Stimulated activated CD4-positive, alpha-beta T cell treated with anti-CD3 and anti-CD28 coated beads, Interleukin-15, amount 100 ng/mL, for 48 hours (primary cell): ENCODE measurements around the gene CYB5R4.
"Not testable (repeated sequence)": the region's sequence is repeated elsewhere in the genome, so short reads cannot be mapped to it uniquely, and the experiment has no call there.

Experiments
- DNase-seq, 2 donors: peaks; one replicate each; pipeline ENCODE4 v3.0.0-alpha.2; 2020; ENCODE audit warnings: low read depth in 2 of 2

Gene CYB5R4

DNA sequence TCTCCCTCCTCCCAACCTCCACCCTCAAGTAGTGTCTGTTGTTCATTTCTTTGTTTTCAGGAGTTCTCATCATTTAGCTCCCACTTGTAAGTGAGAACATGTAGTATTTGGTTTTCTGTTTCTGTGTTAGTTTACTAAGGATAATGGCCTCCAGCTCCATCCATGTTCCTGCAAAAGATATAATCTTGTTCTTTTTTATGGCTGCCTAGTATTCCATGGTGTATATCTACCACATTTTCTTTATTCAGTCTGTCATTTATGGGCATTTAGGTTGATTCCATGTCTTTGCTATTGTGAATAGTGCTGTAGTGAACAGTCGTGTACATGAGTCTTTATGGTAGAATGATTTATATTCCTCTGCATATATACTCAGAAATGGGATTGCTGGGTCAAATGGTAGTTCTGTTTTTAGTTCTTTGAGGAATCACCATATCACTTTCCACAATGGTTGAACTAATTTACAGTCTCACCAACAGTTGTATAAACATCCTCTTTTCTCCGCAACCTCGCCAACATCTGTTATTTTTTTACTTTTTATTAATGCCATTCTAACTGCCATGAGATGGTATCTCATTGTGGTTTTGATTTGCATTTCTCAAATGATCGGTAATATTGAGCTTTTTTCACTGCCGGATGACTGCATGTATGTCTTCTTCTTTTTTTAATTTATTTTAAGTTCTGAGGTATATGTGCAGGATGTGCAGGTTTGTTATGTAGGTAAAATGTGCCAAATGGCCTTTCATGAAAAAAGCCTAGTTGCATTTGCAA is 48.3 kb downstream of the CYB5R4 start:
- not testable (repeated sequence) for DNase-seq

DNA sequence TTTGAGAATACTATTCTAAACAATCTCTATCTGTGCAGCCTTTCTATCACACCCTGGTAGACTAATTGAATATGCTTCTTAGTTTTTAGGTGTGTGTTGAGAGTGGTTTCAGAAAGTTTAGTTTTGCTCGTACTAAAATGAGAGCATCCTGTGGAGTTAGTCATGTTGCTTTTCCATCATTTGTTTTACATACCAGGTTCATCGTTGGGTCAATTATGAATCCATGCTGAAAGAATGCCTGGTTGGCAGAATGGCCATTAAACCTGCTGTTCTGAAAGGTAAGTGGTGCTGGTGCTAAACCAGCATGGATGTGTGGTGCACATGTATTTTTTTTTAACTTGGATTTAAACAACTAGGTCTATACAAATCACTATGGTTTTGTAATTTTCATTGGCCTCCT is 49.3 kb downstream of the CYB5R4 start:
- DNase-seq = no peak

DNA sequence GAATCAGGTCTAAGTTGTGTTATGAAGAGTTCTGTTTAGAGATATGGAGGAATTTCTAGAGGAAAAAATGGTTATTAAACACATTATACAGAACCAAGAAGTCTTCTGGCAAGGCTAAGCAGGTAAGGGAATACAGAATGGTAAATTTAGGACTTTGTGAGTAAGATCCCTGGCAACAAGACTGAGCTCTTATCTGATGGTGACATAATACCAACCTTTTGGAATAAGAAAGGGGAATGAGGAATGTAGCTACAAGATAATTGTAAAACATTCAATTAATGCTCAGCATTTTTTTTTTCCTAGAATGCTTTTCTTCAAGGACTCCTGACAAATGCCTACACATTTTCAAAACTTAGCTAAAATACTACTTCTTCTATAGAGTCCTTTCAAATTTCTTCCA is 51.8 kb downstream of the CYB5R4 start:
- no peak for DNase-seq

DNA sequence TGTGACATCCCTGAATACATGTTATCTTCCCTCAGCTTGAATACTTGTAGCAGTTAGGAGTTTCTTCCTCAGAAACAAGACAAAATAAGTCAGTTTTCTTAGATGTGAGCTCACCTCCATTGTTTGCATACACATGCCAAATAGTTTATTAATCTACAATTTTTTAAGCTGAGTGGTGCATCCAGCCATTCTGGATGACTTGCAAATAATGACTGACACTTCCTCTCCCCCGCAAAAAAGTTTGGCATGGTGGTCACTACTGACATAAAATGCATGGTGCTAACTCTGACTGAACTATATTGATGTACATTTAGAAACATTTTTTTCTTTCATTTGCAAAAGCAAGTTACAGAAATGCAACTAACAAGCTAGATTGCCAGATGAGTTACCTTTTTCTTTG is 55.5 kb downstream of the CYB5R4 start:
- no peak for DNase-seq

DNA sequence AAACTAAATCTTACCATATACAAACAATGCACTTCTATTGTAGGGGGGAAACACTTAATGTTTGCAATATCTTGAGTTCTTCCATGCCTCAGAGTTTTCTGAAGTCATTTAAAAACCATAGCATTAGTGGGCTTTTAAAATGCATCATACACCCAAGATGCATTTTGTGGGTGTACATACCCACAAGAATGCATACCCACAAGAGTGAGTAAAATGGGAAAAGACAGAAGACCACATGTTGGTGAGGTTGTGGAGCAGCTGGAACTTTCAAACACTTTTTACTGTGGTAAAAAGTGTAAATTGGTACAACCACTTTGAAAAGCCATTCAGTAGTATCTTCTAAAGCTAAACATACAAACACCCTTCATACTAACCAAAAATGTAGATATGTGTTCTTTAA is 57.5 kb downstream of the CYB5R4 start:
- DNase-seq = no peak

DNA sequence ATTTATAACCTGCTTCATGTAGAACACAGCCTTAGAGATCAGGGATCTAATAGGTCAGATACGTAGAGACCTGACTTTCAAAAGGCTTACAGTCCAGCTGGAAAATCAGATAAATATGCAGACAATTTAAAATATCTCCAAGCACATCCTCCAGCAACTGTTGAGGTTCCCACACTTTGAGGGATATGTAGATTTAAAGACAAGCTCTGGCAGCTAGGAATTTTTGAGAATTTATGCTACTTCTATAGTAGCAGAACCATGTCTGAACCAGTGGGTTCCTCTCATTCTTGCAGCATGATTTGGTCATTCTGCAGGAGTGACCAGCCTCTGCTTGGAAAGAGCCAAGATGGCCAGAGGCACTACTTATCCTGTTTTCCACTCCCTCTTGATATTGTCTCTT is 60.5 kb downstream of the CYB5R4 start:
- DNase-seq = no peak

DNA sequence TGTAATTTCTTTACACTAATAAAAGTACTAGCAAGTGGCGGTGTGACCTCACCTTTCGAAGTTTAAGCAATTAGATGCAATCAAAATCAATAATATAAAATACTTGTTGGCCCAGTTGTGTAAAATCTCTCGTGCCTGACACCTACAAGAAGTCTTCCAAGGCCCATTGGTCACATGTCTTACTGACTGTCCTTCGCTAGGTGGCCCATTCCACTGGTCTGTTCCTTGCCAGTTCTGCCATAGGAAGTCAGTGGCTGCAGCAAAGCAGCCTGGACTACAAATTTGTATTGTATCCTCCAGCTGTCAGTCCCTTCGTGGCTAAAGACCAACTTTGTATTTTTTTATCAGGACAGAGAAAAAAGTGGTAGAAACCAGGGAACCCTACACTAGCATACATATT is 61.8 kb downstream of the CYB5R4 start:
- DNase-seq = no peak

DNA sequence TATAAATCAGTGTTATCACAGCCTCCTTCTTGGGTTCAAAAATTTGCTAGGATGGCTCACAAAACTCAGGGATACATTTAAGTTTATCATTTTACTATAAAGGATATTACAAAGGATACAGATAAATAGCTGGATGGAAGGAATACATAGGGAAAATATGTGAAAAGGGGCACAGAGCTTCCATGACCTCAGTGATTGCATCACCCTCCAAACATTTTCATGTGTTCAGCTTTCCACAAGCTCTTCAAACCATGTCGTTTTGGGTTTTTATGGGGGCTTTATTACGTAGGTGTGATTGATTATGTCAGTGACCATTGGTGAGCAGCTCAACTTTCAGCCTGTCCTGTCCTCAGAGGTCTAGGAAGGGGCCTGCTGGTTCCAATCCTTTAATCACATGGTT is 68.0 kb downstream of the CYB5R4 start:
- no peak for DNase-seq

DNA sequence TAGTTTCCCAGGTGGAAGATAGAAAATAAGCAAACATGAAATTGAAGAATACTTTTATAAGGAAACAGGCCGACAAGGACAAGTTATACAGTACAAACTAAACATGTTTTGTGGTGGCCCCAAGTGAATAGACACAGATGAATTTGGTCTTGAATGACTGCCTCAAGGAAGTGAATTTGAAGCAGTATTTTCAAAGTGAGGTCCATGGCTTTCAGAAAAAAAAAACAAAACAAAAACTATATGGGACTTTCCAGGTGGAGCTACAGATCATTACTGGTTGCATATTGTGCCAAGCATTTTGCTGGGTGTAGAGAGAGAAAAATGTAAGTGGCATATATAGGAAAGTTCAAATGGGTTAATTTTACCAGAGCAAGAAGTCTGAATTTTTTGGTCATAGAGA is 68.8 kb downstream of the CYB5R4 start:
- DNase-seq = no peak

DNA sequence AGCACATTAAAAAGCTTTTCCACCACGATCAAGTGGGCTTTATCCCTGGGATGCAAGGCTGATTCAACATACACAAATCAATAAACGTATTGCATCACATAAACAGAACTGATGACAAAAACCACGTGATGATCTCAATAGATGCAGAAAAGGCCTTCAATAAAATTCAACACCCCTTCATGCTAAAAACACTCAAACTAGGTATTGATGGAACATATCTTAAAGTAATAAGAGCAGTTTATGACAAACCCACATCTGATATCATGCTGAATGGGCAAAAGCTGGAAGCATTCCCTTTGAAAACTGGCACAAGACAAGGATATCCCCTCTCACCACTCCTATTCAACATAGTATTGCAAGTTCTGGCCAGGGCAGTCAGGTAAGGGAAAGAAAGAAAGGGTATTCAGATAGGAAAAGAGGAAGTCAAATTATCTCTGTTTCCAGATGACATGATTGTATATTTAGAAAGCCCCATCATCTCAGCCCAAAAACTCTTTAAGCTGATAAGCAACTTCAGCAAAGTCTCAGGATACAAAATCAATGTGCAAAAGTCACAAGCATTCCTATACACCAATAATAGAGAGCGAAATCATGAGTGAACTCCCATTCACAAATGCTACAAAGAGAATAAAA is 86.8 kb downstream of the CYB5R4 start:
- not testable (repeated sequence) for DNase-seq

DNA sequence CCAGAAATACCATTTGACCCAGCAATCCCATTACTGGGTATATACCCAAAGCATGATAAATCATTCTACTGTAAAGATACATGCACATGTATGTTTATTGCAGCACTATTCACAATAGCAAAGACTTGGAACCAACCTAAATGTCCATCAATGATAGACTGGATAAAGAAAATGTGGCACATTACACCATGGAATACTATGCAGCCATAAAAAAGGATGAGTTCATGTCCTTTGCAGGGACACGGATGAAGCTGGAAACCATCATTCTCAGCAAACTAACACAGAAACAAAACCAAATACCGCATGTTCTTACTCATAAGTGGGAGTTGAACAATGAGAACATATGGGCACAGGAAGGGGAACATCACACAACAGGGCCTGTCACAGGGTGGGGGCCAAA is 88.5 kb downstream of the CYB5R4 start:
- not testable (repeated sequence) for DNase-seq

DNA sequence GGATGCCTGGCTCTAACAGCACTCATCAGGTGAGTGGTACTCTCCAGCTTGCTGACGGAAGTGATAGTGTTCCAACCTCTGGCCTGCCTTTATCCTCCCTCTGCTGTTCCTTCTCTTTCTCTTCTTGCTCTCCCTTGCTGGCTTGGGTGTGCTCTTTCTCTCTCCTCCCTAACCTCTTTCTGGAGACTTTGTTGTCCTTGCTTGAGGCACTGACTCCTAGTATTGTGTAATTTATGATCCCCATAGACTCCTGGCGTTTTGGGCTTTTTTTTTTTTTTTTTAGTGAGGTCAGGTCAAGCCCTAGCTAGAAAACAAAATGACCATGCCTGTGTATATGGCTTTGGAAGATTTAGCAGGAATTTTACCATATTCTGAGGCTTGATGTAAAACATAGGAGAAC is 89.4 kb downstream of the CYB5R4 start:
- DNase-seq = no peak

DNA sequence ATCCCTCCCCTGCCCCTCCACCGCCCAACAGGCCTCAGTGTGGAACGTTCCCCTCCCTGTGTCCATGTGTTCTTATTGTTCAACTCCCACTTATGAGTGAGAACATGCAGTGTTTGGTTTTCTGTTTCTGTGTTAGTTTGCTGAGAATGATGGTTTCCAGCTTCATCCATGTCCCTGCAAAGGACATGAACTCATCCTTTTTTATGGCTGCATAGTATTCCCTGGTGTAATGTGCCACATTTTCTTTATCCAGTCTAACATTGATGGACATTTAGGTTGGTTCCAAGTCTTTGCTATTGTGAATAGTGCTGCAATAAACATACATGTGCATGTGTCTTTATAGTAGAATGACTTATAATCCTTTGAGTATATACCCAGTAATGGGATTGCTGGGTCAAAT is 91.9 kb downstream of the CYB5R4 start:
- DNase-seq = not testable (repeated sequence)

DNA sequence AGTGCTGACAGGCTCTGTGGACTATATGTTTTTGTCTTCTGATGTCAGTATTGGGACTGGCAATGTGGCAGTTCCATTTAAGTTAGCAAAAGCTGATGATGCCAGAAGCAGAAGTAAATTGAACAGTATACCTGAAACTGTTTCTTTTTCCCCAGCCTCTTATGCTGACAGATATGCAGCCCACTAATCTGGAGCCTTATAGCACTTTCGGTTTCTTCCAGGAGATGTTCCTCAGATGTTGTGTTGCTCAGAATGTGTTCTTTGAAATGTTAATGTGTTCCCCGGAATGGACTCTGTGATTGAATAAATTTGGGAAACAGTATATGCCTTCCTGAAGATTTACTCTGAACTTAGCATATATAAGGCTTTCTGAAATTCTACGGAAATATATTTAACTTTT is 93.3 kb downstream of the CYB5R4 start:
- no peak for DNase-seq

DNA sequence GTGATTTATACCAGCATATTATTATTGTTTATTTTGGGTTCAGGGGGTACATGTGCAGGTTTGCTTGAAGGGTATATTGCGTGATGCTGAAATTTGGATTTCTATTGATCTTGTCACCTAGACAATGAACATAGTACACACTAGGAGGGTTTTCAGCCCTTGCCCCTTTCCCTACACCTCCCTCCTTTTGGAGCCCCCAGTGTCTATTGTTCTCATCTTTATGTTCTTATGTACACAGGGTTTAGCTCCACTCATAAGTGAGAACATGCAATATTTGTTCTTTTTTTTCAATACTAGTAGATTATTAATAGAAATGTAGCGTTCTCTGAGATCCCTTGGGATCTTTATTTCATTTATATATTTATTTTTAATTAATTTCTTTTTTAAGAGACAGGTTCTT is 94.9 kb downstream of the CYB5R4 start:
- DNase-seq = no peak

DNA sequence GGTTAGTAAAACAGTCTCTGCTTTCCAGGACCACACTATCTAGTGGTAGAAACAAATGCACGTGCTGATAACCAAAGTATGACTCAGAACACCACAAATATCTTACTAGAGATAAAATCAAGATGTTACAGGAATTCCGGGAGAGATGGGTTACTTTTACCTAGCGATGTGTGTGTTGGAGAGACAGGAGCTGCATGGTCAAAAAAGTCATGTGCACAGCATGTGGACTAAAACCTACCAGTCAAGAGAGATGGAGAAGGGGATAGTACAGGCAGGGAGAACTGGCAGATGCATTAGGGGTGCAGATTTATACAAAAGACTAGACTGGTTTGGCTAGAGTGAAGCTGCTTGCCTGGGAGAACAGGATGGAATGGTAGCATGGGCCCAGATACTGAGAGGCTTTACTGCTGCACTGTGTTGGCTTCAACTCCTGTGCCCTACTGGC is 98.8 kb downstream of the CYB5R4 start:
- DNase-seq = no peak

DNA sequence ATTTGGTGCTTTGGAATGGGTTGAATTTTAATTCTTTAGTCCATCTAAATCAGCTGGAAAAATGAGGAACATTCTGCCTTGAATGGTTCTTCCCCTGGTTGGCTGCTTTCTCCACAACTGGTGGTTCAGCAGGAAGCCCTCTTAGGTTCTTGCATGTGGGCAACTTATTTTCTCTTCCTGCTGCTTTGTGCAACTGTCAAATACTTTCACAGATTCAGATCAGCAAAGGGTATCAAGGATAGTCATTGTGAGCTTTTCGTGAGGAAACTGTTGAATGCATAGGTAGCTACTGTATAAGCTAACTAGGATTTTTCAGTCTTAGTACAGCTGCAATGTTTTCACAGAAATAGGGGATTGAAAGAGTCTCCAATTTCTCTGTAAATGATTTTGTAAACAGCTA is 101.2 kb downstream of the CYB5R4 start:
- DNase-seq = no peak

DNA sequence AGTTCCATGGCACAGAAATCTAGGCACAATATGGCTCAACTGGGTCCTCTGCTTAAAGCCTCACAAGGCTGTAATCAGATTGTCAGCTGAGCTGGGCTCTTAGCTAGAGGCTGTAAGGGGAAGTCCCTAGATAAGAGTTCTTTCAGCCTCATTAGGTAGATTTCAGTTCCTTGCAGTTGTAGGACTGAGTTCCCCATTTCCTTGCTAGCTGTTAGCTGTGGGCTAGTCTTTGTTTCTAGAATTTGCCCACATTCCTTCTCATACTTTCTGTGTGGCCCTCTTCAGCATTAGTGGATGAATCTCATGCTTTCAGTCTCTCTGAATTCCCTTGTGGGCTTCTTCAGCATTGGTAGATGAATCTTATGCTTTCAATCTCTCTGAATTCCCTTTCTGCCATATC is 103.1 kb downstream of the CYB5R4 start:
- DNase-seq = no peak

DNA sequence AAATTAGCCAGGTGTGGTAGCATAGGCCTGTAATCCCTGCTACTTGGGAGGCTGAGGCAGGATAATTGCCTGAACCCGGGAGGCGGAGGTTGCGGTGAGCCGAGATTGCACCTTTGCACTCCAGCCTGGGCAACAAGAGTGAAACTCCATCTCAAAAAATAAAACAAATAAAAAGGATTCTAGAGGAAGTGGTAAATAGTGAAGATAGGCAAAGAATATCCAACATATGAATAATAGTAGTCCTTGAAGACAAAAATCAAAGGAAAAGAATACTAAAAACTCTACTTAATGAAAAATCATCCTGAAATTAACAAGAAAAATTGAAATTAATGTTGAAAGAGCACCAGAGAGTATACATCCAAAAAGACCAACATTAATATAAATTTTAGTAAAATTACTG is 107.0 kb downstream of the CYB5R4 start:
- DNase-seq = no peak

DNA sequence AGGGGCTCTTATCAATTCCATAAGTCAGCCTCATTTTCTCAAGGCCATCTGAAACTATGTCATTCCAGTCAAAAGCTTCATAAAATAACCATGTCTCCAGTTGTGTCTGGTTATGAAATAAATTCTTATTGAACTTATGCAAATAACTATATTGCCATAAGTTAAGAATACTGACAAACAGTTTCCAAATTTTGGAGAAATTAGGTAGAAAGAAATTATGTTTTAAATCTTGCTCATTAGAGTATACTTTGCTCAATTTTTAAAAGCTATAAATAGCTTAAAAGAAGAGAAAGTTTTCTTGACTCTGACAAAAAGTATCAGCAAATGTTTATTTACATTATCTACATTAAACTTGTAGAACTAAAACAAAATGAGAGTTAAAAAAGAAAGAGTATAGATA is 111.1 kb downstream of the CYB5R4 start:
- no peak for DNase-seq

DNA sequence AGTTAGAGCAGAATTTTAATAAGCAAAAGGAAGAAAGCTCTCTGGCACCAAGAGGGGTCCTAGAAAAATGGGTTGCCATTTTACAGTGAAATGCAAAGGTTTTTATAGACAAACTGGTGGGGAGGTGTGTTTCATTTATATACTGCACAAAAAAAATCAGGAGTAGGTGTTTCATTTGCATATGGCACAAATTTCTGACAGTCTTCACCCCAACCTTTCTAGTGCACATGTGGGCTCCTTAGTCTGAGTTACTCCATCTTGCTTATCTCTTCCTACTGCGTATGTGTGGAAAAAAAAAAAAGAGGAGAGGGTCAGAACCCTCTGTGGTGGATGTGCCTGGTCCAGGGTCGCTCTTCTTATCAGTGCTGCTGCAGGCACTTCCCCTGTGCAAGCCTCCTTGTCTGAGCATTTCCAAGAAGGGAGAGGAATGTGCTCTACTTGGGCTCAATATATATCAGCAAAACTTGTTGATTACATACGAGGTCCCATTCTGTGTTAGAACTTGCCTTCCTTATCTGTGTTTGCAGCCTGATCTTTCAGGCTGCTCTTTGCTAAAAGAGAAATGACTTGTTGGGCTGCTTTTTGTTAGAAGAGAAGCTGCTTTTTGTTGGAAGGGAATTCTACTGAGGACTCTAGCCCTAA is 115.0 kb downstream of the CYB5R4 start:
- no peak for DNase-seq

DNA sequence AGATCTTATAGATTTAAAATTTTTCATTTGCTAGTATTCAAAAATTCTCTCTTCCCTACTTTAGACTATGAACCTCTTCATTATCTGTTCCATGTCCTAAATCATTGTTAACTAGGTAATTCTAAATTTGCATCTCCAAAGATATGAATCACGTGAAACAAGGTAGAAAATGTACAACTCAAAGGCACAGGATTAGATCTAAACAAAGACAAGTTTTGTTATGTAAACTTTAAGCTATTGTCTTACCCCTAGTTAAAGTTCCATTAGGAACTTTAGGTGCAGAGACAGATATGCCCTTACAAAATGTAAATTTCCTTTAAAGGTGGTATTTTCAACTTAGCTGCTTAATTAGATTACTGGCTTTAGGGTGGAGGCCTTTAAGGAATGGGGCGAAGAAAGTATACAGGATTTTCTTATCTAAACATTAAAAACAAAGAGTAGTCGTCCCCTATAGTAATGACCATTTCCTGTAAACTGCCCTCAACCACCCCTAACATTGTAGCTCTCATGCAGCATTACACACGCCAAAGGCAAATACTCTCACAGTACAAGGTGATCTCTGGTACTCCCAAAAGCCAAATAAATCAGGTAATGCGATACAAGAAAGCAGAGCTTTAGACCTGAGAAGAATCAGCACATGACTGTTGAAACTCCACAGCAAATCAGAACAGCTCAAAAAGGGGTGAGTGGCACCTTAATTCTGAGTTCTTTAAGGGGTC is 116.7 kb downstream of the CYB5R4 start:
- no peak for DNase-seq

DNA sequence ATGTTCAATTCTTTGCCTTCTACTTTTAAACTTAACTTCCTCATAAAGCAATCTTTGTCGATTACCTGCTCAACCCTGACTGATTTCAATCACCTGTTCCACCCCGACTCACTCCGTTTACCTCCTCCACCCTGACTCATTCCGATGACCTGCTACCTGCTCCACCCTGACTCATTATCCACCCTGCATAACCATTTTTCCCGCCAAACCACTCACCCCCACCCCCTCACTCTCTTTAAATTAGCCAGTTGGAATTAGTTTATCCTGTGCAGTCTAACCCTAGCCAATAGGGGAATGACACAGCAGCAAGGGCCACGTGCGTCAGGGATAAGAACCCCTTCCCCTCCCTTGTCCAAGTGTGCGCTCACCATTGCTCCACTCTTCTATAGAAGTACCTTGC is 117.4 kb downstream of the CYB5R4 start:
- DNase-seq = no peak
